Measurements from ENCODE around the gene UQCRC1.

Gene UQCRC1

DNA sequence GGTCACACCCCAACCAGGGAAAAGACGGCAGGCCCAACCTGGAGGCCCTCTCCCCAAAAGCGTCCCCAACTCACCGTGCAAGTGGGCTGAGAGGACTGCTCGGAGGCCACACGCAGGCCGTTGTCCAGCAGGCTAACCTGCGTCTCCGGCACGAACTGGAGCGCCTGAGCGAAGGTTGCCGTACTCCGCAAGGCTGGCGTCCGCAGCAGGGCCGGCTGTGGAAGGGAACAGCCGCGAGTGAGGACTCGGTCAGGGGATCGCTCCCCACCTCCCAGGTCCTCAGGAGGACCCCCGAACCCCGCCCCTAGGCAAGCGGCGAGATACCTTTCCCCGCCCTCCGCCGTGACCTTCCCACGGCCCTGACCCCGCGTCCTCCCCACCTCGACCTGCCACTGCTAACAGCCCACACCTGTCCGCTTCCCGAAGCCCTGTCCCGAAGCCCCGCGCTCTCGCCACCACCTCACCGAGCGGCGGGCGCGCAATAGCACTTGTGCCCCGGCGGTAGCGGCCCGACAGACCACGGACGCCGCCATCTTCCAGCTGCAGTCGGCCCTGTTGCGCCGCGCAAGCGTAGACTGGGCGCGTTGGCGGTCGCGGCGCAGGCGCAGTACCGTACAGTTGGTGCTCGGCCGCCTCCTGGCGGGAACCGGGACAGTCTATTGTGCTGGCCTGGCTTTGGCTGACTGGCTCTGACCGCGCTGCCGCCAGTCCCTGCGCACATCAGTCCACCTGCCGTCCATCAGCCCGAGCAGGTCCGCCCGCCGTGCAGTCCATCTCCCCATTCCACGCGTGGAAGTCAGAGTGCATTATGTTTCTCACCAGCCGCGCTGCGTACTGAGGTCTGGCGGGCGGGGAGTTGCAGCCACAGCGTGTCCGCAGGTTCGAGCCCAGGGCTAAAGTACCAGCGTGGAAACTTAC, at the start of gene UQCRC1:
Gene UQCRC1 (minus strand): TSS at position 559 of the 918 bp plus-strand sequence. CDS start 26 bp downstream, at position 533.
- H3K27ac Mint-ChIP-seq = peak within 1 kb of the TSS; percentile 97
- H3K36me3 Mint-ChIP-seq = peaks cover 3% of the 10 kb centered on the region
- peak within 1 kb of the TSS; percentile 99 for H3K4me3 Mint-ChIP-seq
- no peaks in the 10 kb centered on the region for H3K27me3 Mint-ChIP-seq
- no peaks in the 10 kb centered on the region for H3K9me3 Mint-ChIP-seq (ENCODE audit: low read depth)
- H3K4me1 Mint-ChIP-seq (ENCODE audit: low read depth) = peaks cover 21% of the 10 kb centered on the region

DNA sequence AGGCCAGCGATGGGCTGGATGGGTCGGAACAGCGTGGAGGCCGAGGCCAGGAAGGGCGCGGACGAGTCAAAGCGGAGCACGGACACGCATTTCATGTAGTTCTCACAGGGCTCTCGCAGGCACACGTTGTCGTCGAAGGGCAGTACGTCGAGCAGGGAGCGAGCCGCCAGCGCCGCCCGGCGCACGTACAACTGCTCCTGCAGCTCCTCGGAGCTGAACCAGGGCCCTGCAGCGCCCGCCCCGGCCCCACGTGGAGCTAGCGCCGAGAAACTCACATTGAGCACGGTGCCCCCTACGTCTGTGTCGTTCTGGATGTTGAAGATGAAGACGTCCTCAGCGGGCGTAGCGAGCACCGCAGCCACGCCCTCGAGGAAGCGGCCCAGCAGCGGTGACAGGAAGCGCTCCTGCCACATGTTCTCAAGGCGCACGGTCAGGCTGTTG, 47.4 kb upstream of the UQCRC1 start:
- H3K4me3 Mint-ChIP-seq = peak overlapping the region; percentile 80
- no peaks in the 10 kb centered on the region for H3K9me3 Mint-ChIP-seq (ENCODE audit: low read depth)
- peak overlapping the region; percentile 77 for H3K27ac Mint-ChIP-seq
- no peaks in the 10 kb centered on the region for H3K27me3 Mint-ChIP-seq
- H3K36me3 Mint-ChIP-seq = no peaks in the 10 kb centered on the region
- peaks cover 12% of the 10 kb centered on the region for H3K4me1 Mint-ChIP-seq (ENCODE audit: low read depth)

GRCh38 chr3:48656061-48656840, 46.8 kb upstream of the UQCRC1 start:
- Mint-ChIP-seq H3K27ac (peak overlapping the region; percentile 77), H3K27me3 (no peaks in the 10 kb centered on the region), H3K36me3 (no peaks in the 10 kb centered on the region), H3K4me1 (ENCODE audit: low read depth) (peaks cover 10% of the 10 kb centered on the region), H3K4me3 (peak overlapping the region; percentile 80), H3K9me3 (ENCODE audit: low read depth) (no peaks in the 10 kb centered on the region)

- Mint-ChIP-seq H3K4me3 (peak overlapping the region; percentile 77), H3K4me1 (ENCODE audit: low read depth) (peaks cover 10% of the 10 kb centered on the region), H3K9me3 (ENCODE audit: low read depth) (no peaks in the 10 kb centered on the region), H3K27ac (peak overlapping the region; percentile 81), H3K36me3 (no peaks in the 10 kb centered on the region), H3K27me3 (no peaks in the 10 kb centered on the region)
Observed at GRCh38 chr3:48655606-48656005, 46.2 kb upstream of the UQCRC1 start.

DNA sequence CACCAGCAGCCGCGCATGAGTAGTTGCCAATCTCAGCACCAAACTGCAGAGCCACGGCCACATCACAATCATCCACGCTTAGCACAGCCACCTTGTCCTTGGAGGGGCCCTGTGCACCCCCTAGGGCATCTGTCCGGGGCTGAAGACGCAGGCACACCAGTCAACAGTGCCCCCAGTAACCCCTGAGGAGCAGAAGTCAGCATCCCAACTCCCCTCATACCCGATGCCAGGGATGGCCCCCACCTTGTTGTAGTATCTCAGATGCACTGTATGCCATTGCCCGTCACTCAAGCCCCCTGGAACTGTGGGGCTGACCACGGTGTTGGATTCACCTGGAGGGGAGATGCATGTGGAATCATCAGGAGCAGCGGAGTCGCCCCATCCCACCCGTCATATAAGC, 45.6 kb upstream of the UQCRC1 start:
- H3K9me3 Mint-ChIP-seq (ENCODE audit: low read depth) = no peaks in the 10 kb centered on the region

GRCh38 chr3:48652923-48653715, 43.7 kb upstream of the UQCRC1 start:
- Mint-ChIP-seq H3K27me3 (no peaks in the 10 kb centered on the region), H3K4me1 (ENCODE audit: low read depth) (peaks cover 10% of the 10 kb centered on the region), H3K36me3 (no peaks in the 10 kb centered on the region), H3K9me3 (ENCODE audit: low read depth) (no peaks in the 10 kb centered on the region), H3K27ac (no peak overlapping the region), H3K4me3 (no peak overlapping the region)

More for the DNA sequence above, 45.6 kb upstream of the UQCRC1 start:
- Mint-ChIP-seq H3K36me3 (no peaks in the 10 kb centered on the region), H3K4me1 (ENCODE audit: low read depth) (peaks cover 10% of the 10 kb centered on the region), H3K27me3 (no peaks in the 10 kb centered on the region), H3K27ac (peak overlapping the region; percentile 81), H3K4me3 (peak overlapping the region; percentile 77)

- H3K36me3 Mint-ChIP-seq = no peaks in the 10 kb centered on the region
- no peak overlapping the region for H3K4me3 Mint-ChIP-seq
- H3K27me3 Mint-ChIP-seq = no peaks in the 10 kb centered on the region
Observed at GRCh38 chr3:48651771-48652170, 42.3 kb upstream of the UQCRC1 start.

GRCh38 chr3:48650723-48651122, 41.3 kb upstream of the UQCRC1 start:
- no peaks in the 10 kb centered on the region for H3K27me3 Mint-ChIP-seq
- H3K4me3 Mint-ChIP-seq = no peak overlapping the region
- no peaks in the 10 kb centered on the region for H3K36me3 Mint-ChIP-seq
- no peaks in the 10 kb centered on the region for H3K9me3 Mint-ChIP-seq (ENCODE audit: low read depth)
- H3K4me1 Mint-ChIP-seq (ENCODE audit: low read depth) = peaks cover 5% of the 10 kb centered on the region
- no peak overlapping the region for H3K27ac Mint-ChIP-seq

More at GRCh38 chr3:48651771-48652170, 42.3 kb upstream of the UQCRC1 start:
- Mint-ChIP-seq H3K4me1 (ENCODE audit: low read depth) (peaks cover 7% of the 10 kb centered on the region), H3K9me3 (ENCODE audit: low read depth) (no peaks in the 10 kb centered on the region), H3K27ac (no peak overlapping the region)

DNA sequence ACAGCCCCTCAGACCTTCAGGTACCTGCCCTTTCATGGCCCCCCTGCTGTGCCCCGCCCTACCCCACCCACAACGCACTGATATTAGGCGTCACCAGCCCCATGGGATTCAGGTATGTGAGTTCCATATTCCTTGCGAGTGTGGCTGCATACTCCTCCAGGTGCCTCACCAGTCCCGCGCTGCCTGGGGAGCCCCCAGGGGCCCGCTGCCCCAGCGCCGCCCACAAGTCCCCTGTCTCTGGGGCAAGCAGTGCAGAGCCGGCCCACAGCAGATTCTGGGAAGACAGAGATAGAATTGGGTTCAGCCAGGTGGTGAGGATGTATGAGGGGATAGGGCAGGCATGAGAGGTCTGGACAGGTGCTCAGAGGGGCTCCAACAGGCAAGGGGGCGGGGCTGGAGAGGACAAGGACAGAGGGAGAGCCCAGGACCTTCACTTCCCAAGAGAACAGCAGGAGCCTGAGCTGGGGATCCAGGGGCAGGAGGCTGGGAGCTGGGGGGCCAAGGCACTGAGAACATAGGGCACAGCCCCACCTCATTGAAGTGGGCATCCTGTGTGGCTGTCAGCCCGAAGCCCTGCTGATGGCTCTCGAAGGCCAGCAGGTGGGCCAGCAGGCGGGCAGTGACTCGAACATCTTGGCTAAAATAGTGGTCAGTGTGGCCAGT, 38.9 kb upstream of the UQCRC1 start:
- no peak overlapping the region for H3K27ac Mint-ChIP-seq
- no peaks in the 10 kb centered on the region for H3K27me3 Mint-ChIP-seq
- H3K4me3 Mint-ChIP-seq = no peak overlapping the region
- no peaks in the 10 kb centered on the region for H3K4me1 Mint-ChIP-seq (ENCODE audit: low read depth)
- no peaks in the 10 kb centered on the region for H3K36me3 Mint-ChIP-seq
- H3K9me3 Mint-ChIP-seq (ENCODE audit: low read depth) = no peaks in the 10 kb centered on the region

DNA sequence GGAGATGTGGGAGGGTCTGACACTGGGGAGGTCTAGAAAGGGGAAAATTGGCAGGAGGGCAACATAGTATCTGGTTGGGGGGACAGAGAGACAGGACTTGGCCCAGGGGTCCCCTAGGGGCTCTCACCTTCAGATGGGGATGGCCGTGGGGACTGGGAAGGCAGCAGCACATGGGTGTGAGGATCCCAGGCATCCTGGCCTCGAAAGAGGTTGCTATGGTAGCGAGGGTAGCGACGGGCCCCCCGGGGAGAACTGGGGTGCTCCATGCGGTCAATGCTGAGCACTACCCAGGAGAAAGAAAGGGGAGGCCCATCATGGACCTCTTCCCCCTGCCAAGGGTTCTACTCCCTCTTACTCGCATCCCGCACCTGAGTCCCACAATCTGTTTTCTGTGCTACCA, 38.3 kb upstream of the UQCRC1 start:
- H3K27me3 Mint-ChIP-seq = no peaks in the 10 kb centered on the region
- no peak overlapping the region for H3K4me3 Mint-ChIP-seq
- no peaks in the 10 kb centered on the region for H3K9me3 Mint-ChIP-seq (ENCODE audit: low read depth)
- H3K4me1 Mint-ChIP-seq (ENCODE audit: low read depth) = no peaks in the 10 kb centered on the region
- H3K36me3 Mint-ChIP-seq = no peaks in the 10 kb centered on the region
- H3K27ac Mint-ChIP-seq = no peak overlapping the region

- H3K27ac Mint-ChIP-seq = no peak overlapping the region
- H3K27me3 Mint-ChIP-seq = no peaks in the 10 kb centered on the region
- no peaks in the 10 kb centered on the region for H3K9me3 Mint-ChIP-seq (ENCODE audit: low read depth)
- no peak overlapping the region for H3K4me3 Mint-ChIP-seq
- H3K4me1 Mint-ChIP-seq (ENCODE audit: low read depth) = no peaks in the 10 kb centered on the region
- H3K36me3 Mint-ChIP-seq = no peaks in the 10 kb centered on the region
Observed at GRCh38 chr3:48644898-48645760, 35.7 kb upstream of the UQCRC1 start.

- H3K4me1 Mint-ChIP-seq (ENCODE audit: low read depth) = no peaks in the 10 kb centered on the region
- H3K4me3 Mint-ChIP-seq = no peak overlapping the region
- H3K27ac Mint-ChIP-seq = no peak overlapping the region
- H3K36me3 Mint-ChIP-seq = no peaks in the 10 kb centered on the region
- no peaks in the 10 kb centered on the region for H3K9me3 Mint-ChIP-seq (ENCODE audit: low read depth)
- no peaks in the 10 kb centered on the region for H3K27me3 Mint-ChIP-seq
Observed at GRCh38 chr3:48642605-48643004, 33.2 kb upstream of the UQCRC1 start.

- Mint-ChIP-seq H3K27me3 (no peaks in the 10 kb centered on the region), H3K36me3 (no peaks in the 10 kb centered on the region), H3K27ac (no peak overlapping the region), H3K4me1 (ENCODE audit: low read depth) (no peaks in the 10 kb centered on the region), H3K9me3 (ENCODE audit: low read depth) (no peaks in the 10 kb centered on the region), H3K4me3 (no peak overlapping the region)
Observed at GRCh38 chr3:48641396-48641795, 31.9 kb upstream of the UQCRC1 start.
